Measurements from ENCODE around the gene MAGIX.

The MAGIX gene

GRCh38 chrX:49184294-49185281 lies 22.0 kb downstream of the MAGIX start:
- DNase-seq (ENCODE audit: low read depth) = peak; percentile 74

DNA sequence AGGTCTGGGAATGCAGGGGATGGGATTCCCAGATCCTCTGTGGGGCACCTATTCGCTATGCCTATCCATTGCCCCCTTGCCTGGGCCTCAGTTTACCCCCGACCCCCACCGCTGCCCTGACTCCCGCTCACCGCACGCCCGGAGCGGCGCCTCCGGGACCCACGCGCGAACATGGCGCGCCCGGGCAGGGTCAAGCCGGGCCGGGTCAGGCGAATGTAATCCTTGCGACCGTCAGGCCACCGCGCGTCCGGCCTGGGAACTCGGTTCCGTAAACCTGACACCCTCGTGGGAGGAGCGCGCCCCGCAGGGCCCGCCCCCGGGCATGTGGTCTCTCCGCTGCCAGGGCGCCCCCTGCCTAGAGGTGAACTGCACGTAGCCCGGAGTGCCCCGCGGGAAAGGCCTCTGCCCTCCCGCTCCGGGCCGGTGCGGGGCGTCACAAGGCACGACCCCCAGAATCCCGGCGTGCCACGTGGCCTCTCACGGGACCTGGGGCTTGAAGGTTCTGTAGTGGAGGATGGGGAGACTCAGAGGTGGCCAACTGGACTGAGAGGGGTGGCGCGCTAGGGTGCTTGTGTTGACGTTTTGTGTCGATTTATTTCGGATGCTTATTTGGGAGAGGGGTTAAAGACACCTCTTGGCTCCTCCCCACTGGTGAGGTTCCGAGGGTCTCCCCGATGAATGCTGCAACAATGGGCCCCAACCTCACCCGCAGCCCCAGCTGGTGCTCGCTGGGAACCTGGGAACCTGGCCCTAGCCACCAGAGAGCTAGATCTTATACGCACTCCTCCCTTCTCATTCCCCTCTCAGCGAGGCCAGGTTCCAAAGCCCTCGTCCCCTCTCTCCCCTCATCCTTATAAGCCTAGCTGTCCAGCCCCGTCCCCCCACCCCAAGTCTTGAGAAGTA lies 23.8 kb downstream of the MAGIX start, which contains the start of gene PRICKLE3:
PRICKLE3 (minus strand) TSS at position 249 of the 903 bp plus-strand sequence; CDS start at position 173, 76 bp downstream.
- DNase-seq (ENCODE audit: low read depth) = peak; percentile 24

GRCh38 chrX:49187028-49187394 lies 24.5 kb downstream of the MAGIX start:
- DNase-seq (ENCODE audit: low read depth) = no peak

DNA sequence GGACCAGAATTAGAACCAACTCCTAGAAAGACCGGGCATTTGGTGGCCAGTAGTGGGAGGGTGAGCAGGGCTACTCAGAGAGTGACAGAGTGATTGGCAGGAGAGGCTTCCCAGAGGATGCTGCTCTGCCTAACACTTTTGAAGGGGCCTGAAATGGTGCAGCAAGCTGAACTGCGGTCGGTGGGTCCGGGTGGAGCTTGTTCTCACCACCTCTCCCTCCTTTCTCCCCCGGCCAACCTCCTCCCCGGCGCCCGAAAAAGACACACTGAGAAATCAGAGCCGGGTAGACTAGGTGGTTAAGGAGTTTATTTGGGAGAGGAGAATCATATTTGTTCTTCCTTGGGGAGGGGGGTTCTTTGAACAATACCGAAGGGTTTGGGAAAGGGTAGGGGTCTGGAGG lies 25.0 kb downstream of the MAGIX start:
- DNase-seq (ENCODE audit: low read depth) = no peak

- DNase-seq (ENCODE audit: low read depth) = no peak
These were observed 26.0 kb downstream of the MAGIX start for GRCh38 chrX:49188468-49189076.

DNA sequence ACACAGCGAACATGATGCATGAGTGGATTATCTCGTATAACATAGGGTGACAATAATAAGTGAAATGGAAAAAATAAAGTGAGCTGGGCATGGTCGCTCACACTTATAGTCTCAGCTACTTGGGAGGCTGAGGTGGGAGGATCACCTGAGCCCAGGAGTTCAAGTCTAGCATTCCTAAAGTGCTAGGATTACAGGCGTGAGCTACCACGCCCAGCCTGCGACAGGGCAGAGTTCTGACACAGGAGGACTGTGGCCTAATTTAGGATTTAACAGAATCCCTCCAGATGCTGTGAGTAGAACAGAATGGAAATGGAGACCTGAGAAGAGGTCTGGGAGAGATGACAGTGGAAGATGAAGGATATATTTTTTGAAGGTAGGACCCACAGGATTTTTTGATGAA lies 27.0 kb downstream of the MAGIX start:
- DNase-seq (ENCODE audit: low read depth) = no peak

DNA sequence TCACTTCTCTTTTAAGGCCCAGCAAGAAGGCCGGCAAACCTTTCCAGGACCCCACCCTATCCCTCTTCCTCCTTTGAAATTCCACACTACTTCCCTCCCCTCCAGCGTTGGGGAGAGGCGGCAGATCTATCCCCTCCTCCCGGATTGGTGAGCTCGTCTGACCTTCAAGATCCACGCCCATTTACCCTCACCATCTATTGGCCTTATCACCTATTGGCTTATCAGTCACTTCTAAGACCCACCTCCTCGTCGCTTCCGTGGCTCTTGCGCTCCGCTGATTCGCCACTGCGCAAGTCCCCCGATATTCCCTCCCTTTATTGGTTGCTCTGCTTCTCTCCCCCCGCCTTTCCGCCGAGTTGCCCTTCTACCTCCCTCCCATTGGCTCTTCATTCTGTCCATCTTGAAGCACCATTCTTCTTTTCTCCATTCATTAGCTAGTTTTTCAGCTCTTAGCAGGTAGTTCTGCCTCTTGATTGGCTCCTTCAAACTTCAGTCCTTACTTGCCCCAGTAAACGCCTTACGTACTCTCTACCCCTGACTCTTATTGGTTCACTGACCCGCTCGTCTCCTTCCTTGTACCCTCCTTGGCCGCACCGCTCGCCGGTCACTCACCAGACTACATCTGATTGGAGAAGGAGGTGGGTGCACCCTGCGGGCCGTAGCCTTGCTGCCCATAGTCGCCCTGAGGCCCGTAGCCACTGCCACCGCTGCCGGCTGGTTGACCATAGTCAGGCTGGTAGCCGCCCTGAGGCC lies 28.4 kb downstream of the MAGIX start:
- DNase-seq (ENCODE audit: low read depth) = peak; percentile 97

DNA sequence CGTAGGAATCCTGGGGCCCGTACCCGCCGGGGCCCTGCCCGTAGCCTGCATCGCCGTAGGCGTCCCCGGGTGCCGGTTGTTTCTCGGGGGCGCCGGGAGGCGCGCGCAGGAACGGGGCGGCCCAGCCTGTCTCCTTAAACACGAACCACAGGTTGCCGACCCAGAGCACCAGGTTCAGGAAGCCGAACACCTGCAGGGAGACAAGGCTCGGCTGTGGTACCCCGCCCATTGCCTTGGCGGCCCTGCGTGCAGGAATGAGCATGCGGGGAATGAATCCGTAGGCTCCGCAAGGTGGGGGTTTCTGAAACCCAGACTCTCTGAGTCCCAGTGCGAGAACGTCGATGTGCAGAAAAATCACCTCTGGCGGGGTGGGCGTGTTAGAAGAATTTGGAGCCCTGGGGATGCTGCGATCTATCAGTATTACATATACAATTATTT lies 29.0 kb downstream of the MAGIX start:
- DNase-seq (ENCODE audit: low read depth) = no peak

DNA sequence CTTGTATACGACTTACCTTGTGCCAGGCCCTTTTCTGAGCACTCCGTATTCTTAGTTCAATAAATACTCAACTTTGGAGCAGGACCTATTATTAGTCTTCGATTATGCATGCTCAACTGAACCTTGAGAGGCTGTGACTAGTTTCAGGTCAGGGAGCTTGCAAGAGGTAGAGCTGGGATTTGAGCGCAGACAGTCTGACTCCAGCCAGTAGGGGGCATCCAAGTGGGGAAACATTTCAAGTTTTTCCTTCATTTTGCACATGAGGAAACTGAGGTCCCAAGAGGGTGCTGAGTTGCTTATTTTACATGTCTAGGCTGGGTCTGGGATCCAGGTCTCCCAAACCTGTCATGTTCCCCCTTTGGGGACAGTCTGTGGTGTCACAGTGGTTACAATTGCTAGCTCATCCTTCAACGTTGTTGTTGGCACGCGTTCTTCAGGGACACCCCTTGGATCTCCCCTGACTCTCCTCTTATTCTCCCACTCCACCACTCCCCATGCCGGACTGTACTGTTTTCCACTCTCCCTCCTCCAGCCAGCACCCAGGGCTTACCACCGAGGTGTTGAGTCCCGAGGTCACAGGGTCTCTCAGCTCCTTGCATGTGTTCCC lies 30.3 kb downstream of the MAGIX start:
- no peak for DNase-seq (ENCODE audit: low read depth)

DNA sequence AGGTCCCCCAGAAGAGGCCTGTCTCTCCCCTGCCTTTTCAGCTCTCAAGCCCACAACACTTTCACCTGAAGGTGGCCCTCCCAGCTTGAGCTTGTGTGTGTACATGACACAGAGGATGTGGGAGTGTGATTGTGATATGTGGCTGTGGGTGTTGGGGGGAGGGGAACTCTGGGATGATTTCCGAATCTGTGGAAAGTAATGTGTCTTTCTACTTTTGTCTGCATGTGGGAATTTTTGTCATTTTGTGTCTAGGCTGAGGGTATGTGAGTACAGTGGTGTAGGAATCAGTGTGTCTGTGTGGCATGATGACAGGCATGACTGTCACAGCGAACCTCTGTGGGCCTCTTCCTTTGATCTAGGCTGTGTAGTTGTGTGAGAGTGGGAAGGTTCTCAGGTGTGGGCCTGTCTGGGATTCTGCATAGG lies 31.0 kb downstream of the MAGIX start:
- DNase-seq (ENCODE audit: low read depth) = no peak

DNA sequence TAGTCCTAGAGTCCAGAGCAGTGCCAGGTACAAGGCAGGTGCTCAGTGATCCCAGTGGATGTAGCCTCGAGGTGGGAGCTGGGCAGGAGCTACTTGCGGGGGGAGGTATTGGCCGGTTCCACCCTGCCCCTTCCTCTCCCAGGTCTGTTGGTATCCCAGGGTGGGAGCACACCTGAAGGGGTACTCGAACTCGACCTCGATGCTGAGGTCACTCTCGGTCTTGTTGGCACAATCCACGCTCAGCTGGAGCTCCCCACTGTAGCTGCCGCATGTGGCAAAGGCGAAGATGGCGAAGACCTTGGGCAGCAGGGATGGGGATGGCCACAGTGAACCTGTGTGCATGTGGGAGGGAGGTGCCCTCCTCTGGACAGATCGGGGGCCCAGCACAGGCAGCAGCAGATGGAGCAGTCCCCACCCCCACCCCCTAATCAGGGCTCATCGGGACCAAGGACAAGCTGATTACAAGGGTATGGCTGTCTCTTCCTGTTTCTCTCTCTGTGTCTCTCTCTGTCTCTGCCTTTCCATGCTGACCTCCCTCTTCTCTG lies 35.1 kb downstream of the MAGIX start:
- no peak for DNase-seq (ENCODE audit: low read depth)

- DNase-seq (ENCODE audit: low read depth) = no peak
These were observed 36.2 kb downstream of the MAGIX start for GRCh38 chrX:49198540-49199314.

DNA sequence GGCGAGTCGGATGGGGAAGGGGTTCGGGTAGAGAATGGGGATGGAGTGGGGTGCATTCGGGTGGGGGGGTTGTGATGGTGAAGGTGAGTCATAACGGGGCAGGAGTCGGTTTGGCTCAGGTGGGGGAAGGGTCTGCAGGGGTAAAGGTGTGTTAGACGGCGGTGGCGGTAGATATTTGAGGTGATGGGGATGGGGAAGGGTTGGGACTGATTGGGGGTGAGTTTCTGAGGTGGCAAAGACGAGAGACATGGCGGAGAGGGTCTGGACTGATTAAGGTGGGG lies 36.7 kb downstream of the MAGIX start:
- DNase-seq (ENCODE audit: low read depth) = no peak

- DNase-seq (ENCODE audit: low read depth) = peak; percentile 61
These were observed 37.6 kb downstream of the MAGIX start, which contains the start of gene SYP for GRCh38 chrX:49199906-49200771. Gene SYP, minus strand, starts transcription at chrX:49200193. Its CDS starts 7 bp downstream, at chrX:49200186.

GRCh38 chrX:49202022-49202421 lies 39.5 kb downstream of the MAGIX start:
- DNase-seq (ENCODE audit: low read depth) = no peak

DNA sequence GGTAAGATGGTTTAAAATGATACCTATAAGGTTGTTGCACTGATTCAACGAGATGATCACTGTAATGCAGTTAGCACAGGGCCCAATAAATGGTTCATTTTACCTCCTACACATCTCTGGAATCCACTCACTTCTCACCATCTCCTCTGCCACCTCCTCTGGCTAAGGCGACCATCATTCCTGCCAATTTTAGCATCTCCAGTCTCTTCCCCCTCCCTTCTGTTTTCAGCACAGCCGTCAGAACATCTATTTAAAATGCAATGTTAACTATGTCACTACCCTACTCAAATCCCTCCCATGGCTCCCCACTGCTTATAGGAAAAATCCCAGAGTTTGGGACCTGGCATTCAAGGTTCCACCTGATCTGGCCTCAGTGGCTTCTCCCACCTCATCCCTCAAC lies 41.0 kb downstream of the MAGIX start:
- no peak for DNase-seq (ENCODE audit: low read depth)

DNA sequence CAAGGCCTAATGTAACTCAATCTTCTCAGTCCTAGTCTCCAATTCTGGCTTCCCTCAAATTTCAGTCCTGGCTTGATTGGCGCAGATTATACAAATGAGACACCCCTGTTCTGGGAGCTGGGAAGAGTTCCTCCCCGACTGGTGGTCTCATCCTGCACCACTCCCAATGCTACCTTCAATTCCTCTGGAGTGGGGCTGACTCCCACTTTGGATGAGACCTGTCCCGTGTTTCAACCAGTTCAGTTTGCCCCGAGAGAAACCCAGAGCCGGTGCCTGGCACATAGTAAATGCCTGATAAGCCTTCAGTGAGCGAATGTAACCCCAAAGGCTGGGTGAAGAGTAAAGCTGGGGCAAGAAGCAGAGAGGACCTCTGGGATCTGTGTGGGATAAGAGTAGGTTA lies 41.5 kb downstream of the MAGIX start:
- DNase-seq (ENCODE audit: low read depth) = no peak

DNA sequence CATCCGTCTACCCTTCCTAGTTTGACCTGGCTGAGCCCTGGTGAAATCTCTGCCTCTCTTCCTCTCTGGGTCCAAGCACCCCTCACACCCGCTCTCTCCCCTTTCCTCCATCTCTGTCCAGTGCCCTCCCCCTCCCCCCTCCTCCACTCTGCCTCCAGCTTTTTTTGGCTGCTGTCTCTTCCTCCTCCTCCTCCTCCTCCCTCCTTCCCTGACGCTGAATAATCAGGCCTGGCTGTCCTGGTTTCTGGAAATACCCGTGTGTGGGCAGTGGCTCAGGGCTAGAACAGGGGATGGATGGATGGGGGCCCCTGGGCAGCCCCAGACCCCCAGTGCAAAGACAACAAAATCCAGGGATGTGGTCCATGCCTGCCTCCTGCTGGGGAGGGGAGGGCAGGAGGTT lies 42.2 kb downstream of the MAGIX start:
- no peak for DNase-seq (ENCODE audit: low read depth)

DNA sequence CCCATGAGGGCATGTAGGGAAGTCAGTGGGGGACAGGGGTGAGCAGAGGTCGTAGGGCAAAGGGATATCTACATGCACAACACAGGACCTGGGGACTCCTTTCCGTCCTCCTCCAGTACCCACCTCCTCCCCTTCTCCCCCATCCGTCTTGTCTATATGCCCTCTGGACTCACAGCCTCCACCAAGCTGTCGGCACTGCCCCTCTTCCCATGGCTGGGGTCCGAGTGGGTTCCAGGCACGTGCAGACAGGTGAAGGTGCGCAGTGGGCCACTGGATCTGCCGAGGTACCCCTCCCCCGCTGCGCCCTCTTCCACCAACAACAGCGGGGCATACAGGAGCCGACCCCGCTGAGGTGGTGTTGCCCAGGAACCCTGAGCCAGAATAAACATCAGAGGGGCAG lies 42.9 kb downstream of the MAGIX start:
- no peak for DNase-seq (ENCODE audit: low read depth)

Measured in GM04504 (cell line).